Raji (cell line): ENCODE measurements around the gene H6PD.
A peak's percentile ranks its signal among the peaks of the same experiment; 100 is the strongest.

Source experiments
- POLR2A ChIP-seq: IDR thresholded peaks from 2 replicates; pipeline ENCODE4 v1.6.1; 2011; ENCODE audit warnings: low read depth, low read length, control low read depth; ENCODE audit not compliant: insufficient read depth

The H6PD gene

GRCh38 chr1:9286556-9286955, 52.0 kb downstream of the H6PD start:
- no peak for TF ChIP-seq POLR2A

GRCh38 chr1:9289090-9289534, 54.5 kb downstream of the H6PD start:
- no peak for TF ChIP-seq POLR2A

GRCh38 chr1:9289711-9290485, 55.3 kb downstream of the H6PD start:
- no peak for TF ChIP-seq POLR2A

- TF ChIP-seq POLR2A = no peak
Observed at GRCh38 chr1:9291914-9292360, 57.4 kb downstream of the H6PD start.

GRCh38 chr1:9292361-9293240, 58.0 kb downstream of the H6PD start, which contains the start of gene SPSB1:
TSS of gene SPSB1 (plus strand) at chr1:9292894. CDS start at chr1:9355892, 62,998 bp downstream.
- TF ChIP-seq POLR2A = 0 out of 2 replicates have a peak, but pooled peaks have one; percentile 36

- no peak for TF ChIP-seq POLR2A
Observed at GRCh38 chr1:9293241-9293532, 58.6 kb downstream of the H6PD start.

- no peak for TF ChIP-seq POLR2A
Observed at GRCh38 chr1:9293533-9294404, 59.2 kb downstream of the H6PD start.

GRCh38 chr1:9294405-9294773, 59.8 kb downstream of the H6PD start:
- no peak for TF ChIP-seq POLR2A

GRCh38 chr1:9294910-9295636, 60.5 kb downstream of the H6PD start:
- TF ChIP-seq POLR2A = no peak

- TF ChIP-seq POLR2A = no peak
Observed at GRCh38 chr1:9295884-9296283, 61.3 kb downstream of the H6PD start.

GRCh38 chr1:9296850-9297249, 62.3 kb downstream of the H6PD start:
- TF ChIP-seq POLR2A = no peak

- TF ChIP-seq POLR2A = no peak
Observed at GRCh38 chr1:9297831-9298230, 63.3 kb downstream of the H6PD start.

GRCh38 chr1:9298282-9298681, 63.7 kb downstream of the H6PD start:
- TF ChIP-seq POLR2A = no peak

- no peak for TF ChIP-seq POLR2A
Observed at GRCh38 chr1:9300573-9300972, 66.0 kb downstream of the H6PD start.

- TF ChIP-seq POLR2A = no peak
Observed at GRCh38 chr1:9302745-9303524, 68.4 kb downstream of the H6PD start.
